Neural cell (in vitro differentiated cells): Measurements from ENCODE around the gene VAT1L. TPM values are rescaled to one million over a fixed set of nuclear protein-coding genes. Genes with fewer than 3 reads are reported as not detected.

Experiments
- H2AFZ ChIP-seq: fragments of 200-600, 300-800 bp; sonication (generic), shearing (Covaris generic); 2 replicates; pipeline ENCODE4 v1.6.0; 2014; ENCODE audit warnings: low read depth, mild to moderate bottlenecking, antibody characterized with exemption, low read length, moderate library complexity
- H3F3A ChIP-seq: fragments of 200-600 bp; shearing (Covaris generic); 2 replicates; pipeline ENCODE4 v1.6.1; 2016; ENCODE audit warnings: mild to moderate bottlenecking, moderate library complexity, mixed read lengths, antibody characterized with exemption, low read length; ENCODE audit not compliant: insufficient read depth, poor library complexity, severe bottlenecking
- H3K27ac ChIP-seq: fragments of 200-600, 300-800 bp; sonication (generic), shearing (Covaris generic); 2 replicates; pipeline ENCODE4 v1.5.1; 2014; ENCODE audit warnings: mild to moderate bottlenecking, low read length, moderate library complexity
- H3K27me3 ChIP-seq: fragments of 300-800, 200-600 bp; sonication (generic), shearing (Covaris generic); 2 replicates; pipeline ENCODE4 v1.6.0; 2014; ENCODE audit warnings: mild to moderate bottlenecking, low read depth, low read length, moderate library complexity; ENCODE audit not compliant: insufficient read depth
- H3K36me3 ChIP-seq: fragments of 300-800, 200-600 bp; sonication (generic), shearing (Covaris generic); 2 replicates; pipeline ENCODE4 v1.5.1; 2014; ENCODE audit warnings: mild to moderate bottlenecking, antibody characterized with exemption, low read length, moderate library complexity; ENCODE audit not compliant: insufficient read depth
- H3K4me2 ChIP-seq: fragments of 300-800, 200-600 bp; sonication (generic), shearing (Covaris generic); 2 replicates; pipeline ENCODE4 v1.6.0; 2014; ENCODE audit warnings: mild to moderate bottlenecking, low read length
- H3K4me3 ChIP-seq: fragments of 300-800, 200-600 bp; sonication (generic), shearing (Covaris generic); 2 replicates; pipeline ENCODE4 v1.5.1; 2014; ENCODE audit warnings: mild to moderate bottlenecking, low read length, moderate library complexity
- H3K79me2 ChIP-seq: fragments of 200-600 bp; shearing (Covaris generic); replicated peaks from 2 replicates; pipeline ENCODE4 v1.6.0; 2014; ENCODE audit warnings: mild to moderate bottlenecking, low read length, moderate library complexity; ENCODE audit not compliant: insufficient read depth
- H3K9ac ChIP-seq: fragments of 300-800, 200-600 bp; sonication (generic), shearing (Covaris generic); 2 replicates; pipeline ENCODE4 v1.6.1; 2016; ENCODE audit warnings: mild to moderate bottlenecking, low read length, mixed read lengths
- H3K9me2 ChIP-seq: fragments of 200-600 bp; shearing (Covaris generic); 2 replicates; pipeline ENCODE4 v1.6.1; 2016; ENCODE audit warnings: mild to moderate bottlenecking, low read length, mixed read lengths; ENCODE audit not compliant: insufficient read depth
- H3K9me3 ChIP-seq: fragments of 200-600, 300-800 bp; sonication (generic), shearing (Covaris generic); 2 replicates; pipeline ENCODE4 v1.6.1; 2016; ENCODE audit warnings: mild to moderate bottlenecking, mixed run types, low read length, moderate library complexity, mixed read lengths
- H4K20me1 ChIP-seq: fragments of 200-600 bp; shearing (Covaris generic); 2 replicates; pipeline ENCODE4 v1.6.1; 2016; ENCODE audit warnings: mild to moderate bottlenecking, mixed run types; ENCODE audit not compliant: insufficient read depth
- CTCF ChIP-seq: fragments of 450-650 bp; IDR thresholded peaks from 2 replicates; pipeline ENCODE4 v1.5.1; 2014; ENCODE audit warnings: antibody characterized with exemption, mild to moderate bottlenecking, moderate library complexity; ENCODE audit not compliant: poor library complexity, severe bottlenecking
- EP300 ChIP-seq: fragments of 450-650 bp; conservative IDR thresholded peaks from 2 replicates; pipeline ENCODE4 v1.6.1; 2014; ENCODE audit warnings: antibody characterized with exemption, mild to moderate bottlenecking, moderate library complexity; ENCODE audit not compliant: poor library complexity, severe bottlenecking
- EZH2 ChIP-seq: fragments of 200-600, 300-800 bp; shearing (Covaris generic), sonication (generic); IDR thresholded peaks from 2 replicates; pipeline ENCODE4 v1.6.1; 2014; ENCODE audit warnings: antibody characterized with exemption, low read length, borderline replicate concordance, mild to moderate bottlenecking; ENCODE audit not compliant: insufficient read depth, poor library complexity, severe bottlenecking
- MXI1 ChIP-seq: fragments of 450-650 bp; conservative IDR thresholded peaks from 2 replicates; pipeline ENCODE4 v1.6.1; 2014; ENCODE audit warnings: antibody characterized with exemption, mild to moderate bottlenecking; ENCODE audit not compliant: poor library complexity, severe bottlenecking
- POLR2AphosphoS5 ChIP-seq: IDR thresholded peaks from 2 replicates; pipeline ENCODE4 v1.6.1; 2012
- RAD21 ChIP-seq: fragments of 450-650 bp; conservative IDR thresholded peaks from 2 replicates; pipeline ENCODE4 v1.6.1; 2014; ENCODE audit warnings: antibody characterized with exemption, mild to moderate bottlenecking, moderate library complexity
- REST ChIP-seq: IDR thresholded peaks from 2 replicates; pipeline ENCODE4 v1.6.1; 2012; ENCODE audit warnings: borderline replicate concordance
- SMC3 ChIP-seq: fragments of 450-650 bp; conservative IDR thresholded peaks from 2 replicates; pipeline ENCODE4 v1.6.1; 2014; ENCODE audit warnings: antibody characterized with exemption, mild to moderate bottlenecking, moderate library complexity; ENCODE audit not compliant: poor library complexity
- TAF1 ChIP-seq: IDR thresholded peaks from 2 replicates; pipeline ENCODE4 v1.6.1; 2012; ENCODE audit warnings: low read depth
- polyA plus RNA-seq: library from polyadenylated mRNA; depleted of rRNA; stranded (reverse); fragments of >200 nt; gene quantifications from 2 replicates; pipeline ENCODE4 v1.2.3, GENCODE V29; 2014

VAT1L gene
- polyA plus RNA-seq, 1 donor from 2014 or later: 54.5 TPM

- no peaks in the 10 kb centered on the region for H4K20me1 ChIP-seq
- H3F3A ChIP-seq: no peaks in the 10 kb centered on the region
- TF ChIP-seq CTCF (no peak), REST (no peak), EP300 (no peak), RAD21 (no peak), SMC3 (no peak), POLR2AphosphoS5 (no peak), TAF1 (no peak), EZH2 (no peak)
- no peak overlapping the region for H3K4me3 ChIP-seq
- H3K36me3 ChIP-seq: no peaks in the 10 kb centered on the region
- no peaks in the 10 kb centered on the region for H3K79me2 ChIP-seq
- no peaks in the 10 kb centered on the region for H3K9me2 ChIP-seq
- H3K4me2 ChIP-seq: no peak overlapping the region
- no peaks in the 10 kb centered on the region for H3K27me3 ChIP-seq
- H3K9me3 ChIP-seq: no peaks in the 10 kb centered on the region
- H2AFZ ChIP-seq: no peak overlapping the region
- H3K27ac ChIP-seq: no peak overlapping the region
- H3K9ac ChIP-seq: no peak overlapping the region
These were observed 142.7 kb downstream of the VAT1L start for GRCh38 chr16:77931058-77931457.

GRCh38 chr16:77937473-77938149 is 149.2 kb downstream of the VAT1L start:
- no peaks in the 10 kb centered on the region for H3K36me3 ChIP-seq
- H3F3A ChIP-seq: no peaks in the 10 kb centered on the region
- no peak overlapping the region for H3K4me3 ChIP-seq
- H3K79me2 ChIP-seq: no peaks in the 10 kb centered on the region
- no peak overlapping the region for H3K4me2 ChIP-seq
- no peaks in the 10 kb centered on the region for H3K27me3 ChIP-seq
- no peak overlapping the region for H3K9ac ChIP-seq
- no peaks in the 10 kb centered on the region for H3K9me2 ChIP-seq
- H3K9me3 ChIP-seq: no peaks in the 10 kb centered on the region
- no peak for TF ChIP-seq EZH2
- TF ChIP-seq RAD21: no peak
- TF ChIP-seq MXI1: no peak
- TF ChIP-seq TAF1: no peak
- no peak for TF ChIP-seq CTCF
- no peak for TF ChIP-seq EP300
- no peak for TF ChIP-seq POLR2AphosphoS5
- TF ChIP-seq REST: no peak
- no peak for TF ChIP-seq SMC3
- no peak overlapping the region for H2AFZ ChIP-seq
- H3K27ac ChIP-seq: no peak overlapping the region
- H4K20me1 ChIP-seq: no peaks in the 10 kb centered on the region
